GM21619 (cell line): ENCODE measurements around the gene CTSL.
"Not testable (repeated sequence)": the region's sequence is repeated elsewhere in the genome, so short reads cannot be mapped to it uniquely, and the experiment has no call there.

Experiments
- ATAC-seq: cut with Tn5 transposase; IDR thresholded peaks from one replicate; pipeline ENCODE4 v1.9.1; 2021; ENCODE audit not compliant: unreplicated experiment

The CTSL gene

DNA sequence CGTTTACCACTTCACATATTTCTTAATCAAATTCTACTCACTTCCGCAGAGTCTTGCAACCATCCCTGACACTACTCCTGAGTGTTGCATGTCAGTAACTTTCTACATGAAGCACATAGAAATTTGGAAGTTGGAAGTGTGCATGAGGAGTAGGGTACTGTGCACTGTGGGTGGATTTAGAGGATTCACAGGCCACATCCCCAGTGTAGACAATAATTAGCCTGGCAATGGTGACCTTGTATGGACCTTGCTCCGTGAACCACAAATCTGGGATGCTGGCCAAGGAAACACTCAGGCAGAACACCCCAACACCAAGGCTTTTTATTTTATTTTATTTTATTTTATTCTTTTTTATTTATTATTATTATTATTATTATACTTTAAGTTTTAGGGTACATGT lies 25.5 kb downstream of the CTSL start:
- ATAC-seq: no peak

DNA sequence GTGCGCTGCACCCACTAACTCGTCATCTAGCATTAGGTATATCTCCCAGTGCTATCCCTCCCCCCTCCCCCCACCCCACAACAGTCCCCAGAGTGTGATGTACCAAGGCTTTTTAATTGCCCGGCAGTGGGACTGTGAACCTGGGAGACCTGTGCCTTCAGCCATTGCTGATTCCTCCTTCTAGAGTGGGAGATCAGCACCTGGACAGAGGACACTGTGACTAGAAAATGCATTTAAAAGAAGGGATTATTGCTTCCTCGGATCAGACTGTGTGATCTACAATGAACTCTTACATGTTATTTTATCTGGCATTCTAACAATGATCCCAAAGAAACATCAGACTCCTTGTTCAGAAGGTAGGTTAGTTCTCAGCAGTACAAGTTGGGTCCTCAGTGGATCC lies 25.9 kb downstream of the CTSL start:
- ATAC-seq: no peak

DNA sequence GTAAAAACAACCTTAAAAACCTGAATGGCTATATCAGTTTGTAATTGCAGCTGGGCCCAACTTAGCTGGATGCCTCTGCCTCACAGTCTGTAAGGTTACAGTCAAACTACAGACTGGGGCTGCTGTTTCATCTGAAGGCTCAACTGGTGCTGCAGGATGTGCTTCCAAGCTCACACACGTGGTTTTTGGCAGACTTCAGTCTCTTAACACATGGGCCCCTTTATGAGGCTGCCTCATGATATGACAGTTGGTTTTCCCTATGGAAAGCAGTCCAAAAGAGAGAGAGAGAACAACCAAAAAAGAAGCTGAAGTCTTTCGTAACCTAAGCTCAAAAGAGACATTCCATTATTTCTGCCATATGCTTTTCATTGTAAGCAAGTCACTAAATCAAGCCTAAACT lies 27.4 kb downstream of the CTSL start:
- no peak for ATAC-seq

DNA sequence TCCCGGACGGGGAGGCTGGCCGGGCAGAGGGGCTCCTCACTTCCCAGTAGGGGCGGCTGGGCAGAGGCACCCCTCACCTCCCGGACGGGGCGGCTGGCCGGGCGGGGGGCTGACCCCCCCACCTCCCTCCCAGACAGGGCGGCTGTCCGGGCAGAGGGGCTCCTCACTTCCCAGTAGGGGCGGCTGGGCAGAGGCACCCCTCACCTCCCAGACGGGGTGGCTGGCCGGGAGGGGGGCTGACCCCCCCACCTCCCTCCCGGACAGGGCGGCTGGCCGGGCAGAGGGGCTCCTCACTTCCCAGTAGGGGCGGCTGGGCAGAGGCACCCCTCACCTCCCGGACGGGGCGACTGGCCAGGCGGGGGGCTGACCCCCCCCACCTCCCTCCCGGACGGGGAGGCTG lies 32.4 kb downstream of the CTSL start:
- ATAC-seq: not testable (repeated sequence)

DNA sequence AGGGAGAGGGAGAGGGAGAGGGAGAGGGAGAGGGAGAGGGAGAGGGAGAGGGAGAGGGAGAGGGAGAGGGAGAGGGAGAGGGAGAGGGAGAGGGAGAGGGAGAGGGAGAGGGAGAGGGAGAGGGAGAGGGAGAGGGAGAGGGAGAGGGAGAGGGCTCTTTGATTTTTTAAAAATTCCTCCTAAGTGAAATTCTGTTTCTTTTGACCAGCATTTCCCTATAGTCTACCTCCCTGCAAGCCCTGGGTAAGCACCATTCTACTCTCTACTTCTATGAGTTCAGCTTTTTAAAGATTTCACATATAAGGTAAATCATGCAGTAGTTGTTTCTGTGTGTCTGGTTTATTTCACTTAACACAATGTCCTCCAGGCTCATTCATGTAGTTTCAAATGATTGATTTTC lies 34.1 kb downstream of the CTSL start:
- not testable (repeated sequence) for ATAC-seq

- no peak for ATAC-seq
These were observed 34.6 kb downstream of the CTSL start for GRCh38 chr9:87760529-87760928.

DNA sequence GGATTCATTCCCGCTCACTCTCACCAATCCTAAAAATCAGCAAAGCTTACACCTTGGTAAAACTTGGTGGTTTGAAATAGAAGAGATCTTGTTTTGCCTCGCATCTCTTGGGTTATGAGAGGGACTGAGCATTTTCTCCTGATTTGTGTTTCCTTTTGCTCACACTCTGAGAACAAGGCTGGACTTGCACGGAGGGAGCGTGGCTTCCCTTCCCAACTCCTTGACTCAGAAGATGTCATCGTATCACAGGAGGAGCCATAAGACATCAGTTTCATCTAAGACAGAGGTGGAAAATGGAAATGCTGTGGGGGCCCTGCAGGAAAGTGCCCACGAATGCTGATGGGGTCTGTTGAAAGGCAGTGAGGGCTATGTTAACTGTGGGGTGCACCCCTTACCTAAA lies 37.4 kb downstream of the CTSL start:
- no peak for ATAC-seq

DNA sequence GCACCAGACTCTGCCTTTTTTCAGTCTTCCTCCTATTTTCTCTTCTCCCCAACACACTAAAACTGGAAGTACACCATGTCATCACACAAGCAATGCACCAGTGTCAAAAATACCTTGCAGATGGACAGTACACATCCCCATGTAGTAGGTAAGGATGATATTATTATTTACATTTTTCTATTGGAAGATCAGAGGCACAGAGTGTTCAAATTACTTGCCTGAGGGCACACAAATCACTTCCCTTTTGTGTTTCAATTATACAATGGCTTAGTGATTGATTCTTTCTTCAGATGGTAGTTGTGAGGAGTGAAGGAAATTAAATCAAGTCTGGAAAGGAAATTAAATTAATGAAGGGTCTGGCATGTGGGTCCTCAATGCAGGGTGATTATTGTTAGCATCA lies 39.6 kb downstream of the CTSL start:
- ATAC-seq: no peak

DNA sequence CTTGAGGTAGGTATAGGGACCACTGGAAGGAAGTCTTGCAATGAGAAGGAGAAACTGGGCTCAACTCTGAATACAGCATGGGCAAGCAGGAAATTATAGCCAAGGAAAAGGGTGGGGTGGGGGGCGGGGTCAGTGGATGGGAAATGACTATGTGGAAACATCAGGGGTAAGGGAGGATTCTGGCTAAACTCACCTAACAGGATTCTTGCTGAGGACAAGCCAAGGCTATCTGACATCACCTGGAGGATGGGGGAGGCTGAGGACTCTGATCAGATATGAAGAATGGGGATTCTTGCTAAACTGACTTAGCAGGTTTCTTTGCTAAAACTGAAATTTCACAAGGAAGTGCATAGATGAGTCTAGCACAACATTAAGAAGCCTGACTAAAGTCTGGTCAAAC lies 40.8 kb downstream of the CTSL start:
- no peak for ATAC-seq

GRCh38 chr9:87770616-87771315 lies 44.8 kb downstream of the CTSL start:
- no peak for ATAC-seq

DNA sequence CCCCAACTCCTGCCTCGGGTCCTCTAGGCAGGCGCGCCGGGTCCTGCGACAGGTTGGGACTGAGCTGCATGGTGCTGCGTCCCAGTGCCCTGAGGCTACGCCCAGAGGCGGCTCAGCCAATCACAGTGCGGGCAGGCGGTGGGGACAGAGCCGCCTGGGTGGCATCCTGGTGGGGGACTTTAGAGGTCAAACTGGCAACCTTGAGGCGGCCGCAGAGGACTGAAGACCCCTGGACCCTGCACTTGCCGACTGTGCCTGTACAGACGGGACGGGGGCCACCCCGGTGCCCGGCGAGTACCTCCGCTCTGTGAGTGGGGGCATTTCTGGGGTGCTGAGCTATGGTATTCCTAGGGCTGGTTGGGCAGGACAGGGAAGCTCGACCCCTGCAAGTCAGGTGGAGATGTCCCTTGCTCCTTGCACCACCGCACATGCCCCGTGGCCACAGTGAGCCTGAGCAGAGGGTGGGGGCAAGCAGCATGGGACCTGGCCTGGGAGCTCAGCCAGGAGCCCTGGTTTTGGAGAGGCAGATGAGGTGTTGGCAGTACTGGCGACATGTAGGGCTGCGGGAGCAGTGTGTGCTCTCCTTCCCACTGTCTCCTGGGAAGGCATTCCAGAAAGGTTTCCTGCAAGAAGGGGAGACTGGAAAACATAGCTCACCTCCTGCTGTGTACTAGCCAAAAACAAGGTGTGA lies 45.5 kb downstream of the CTSL start:
- ATAC-seq: no peak

DNA sequence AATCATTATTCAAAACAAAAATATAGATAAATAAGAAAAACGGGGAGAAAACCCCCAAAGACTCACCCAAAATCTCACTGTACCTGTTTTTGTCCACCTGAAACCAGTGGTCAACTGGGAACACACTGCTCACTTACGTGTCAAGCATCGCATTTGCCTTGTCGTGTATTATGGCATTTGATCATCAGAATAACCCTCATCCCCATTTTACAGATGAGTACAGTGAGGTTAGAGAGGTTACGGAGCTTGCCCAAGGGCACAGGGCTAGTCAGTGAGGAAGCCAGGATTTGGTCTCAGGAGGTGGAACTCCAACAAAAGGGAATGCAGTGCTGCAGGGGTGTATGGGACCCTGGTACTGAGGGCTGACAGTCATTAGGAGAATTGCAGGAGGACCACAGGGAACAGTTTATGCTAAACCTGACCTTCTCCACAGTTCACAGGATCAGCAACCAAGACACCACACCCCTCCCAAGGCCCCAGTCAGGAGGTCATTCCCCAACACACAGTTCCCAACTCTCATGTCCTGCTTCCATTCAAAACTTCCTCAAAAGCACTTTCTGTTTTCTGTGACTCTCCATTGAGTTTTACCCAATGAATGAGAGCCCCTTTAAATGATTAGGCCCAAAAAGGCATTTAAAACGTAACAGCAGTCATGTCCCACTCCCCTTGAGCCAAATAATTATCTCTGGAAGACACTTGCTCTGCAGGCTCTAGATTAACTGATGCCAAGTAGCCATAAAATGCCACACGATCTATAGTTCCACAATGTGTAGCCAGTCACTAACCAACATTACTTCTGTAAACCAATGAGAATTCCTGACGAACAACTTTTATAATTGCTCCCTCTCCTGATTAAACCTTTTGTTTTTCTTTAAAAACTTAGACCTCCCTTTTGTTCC lies 50.8 kb downstream of the CTSL start:
- ATAC-seq: no peak

- ATAC-seq: no peak
These were observed 53.1 kb downstream of the CTSL start for GRCh38 chr9:87778996-87779395.
